RPMI7951 (cell line): ENCODE measurements around the gene ARL16. TPM values are rescaled to one million over a fixed set of nuclear protein-coding genes. Genes with fewer than 3 reads are reported as not detected.

Experiments
- DNase-seq: peaks from one replicate; pipeline ENCODE4 v3.0.0-alpha.2; 2012; ENCODE audit warnings: low read depth
- total RNA-seq: library from RNA; depleted of rRNA; stranded (reverse); fragments of >200 nt; shearing (Covaris generic); gene quantifications from 2 replicates; pipeline ENCODE4 v1.2.3, GENCODE V29; 2014

The ARL16 gene
- total RNA-seq, 1 experiment from 2014 or later, result 28.6 TPM

- DNase-seq, result no peak
Measured at GRCh38 chr17:81672504-81672903, 11.1 kb downstream of the ARL16 start.

DNA sequence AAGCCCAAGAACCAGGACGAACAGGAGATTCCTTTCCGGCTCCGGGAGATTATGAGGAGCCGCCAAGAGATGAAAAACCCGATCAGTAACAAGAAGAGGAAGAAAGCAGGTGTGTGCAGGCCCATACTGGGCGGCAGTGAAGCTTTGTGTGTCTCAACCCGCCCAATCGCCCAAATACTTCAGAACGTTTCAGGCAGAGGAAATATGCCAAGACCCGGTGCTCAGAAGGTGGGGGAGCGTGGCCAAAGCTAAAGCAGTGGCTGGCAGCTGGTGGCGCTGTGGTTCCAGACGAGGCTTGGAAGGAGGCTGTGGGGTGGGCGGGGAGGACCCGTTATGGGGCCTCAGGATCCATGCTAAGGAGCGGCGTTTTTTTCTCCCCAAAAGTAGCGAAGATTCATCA lies 15.8 kb downstream of the ARL16 start:
- no peak for DNase-seq

- peak; percentile 94 for DNase-seq
Measured at GRCh38 chr17:81666342-81667191, 17.0 kb downstream of the ARL16 start, which contains the start of the genes CCDC137 and OXLD1. Gene CCDC137, plus strand, starts transcription at chr17:81666737. Its CDS starts 30 bp downstream, at chr17:81666767. Gene OXLD1, minus strand, starts transcription at chr17:81666605. Its CDS starts 28 bp downstream, at chr17:81666577.

GRCh38 chr17:81666092-81666341 lies 17.6 kb downstream of the ARL16 start:
- DNase-seq, result no peak

- DNase-seq, result peak; percentile 14
Measured at GRCh38 chr17:81665205-81666091, 18.1 kb downstream of the ARL16 start.

GRCh38 chr17:81664051-81664470 lies 19.5 kb downstream of the ARL16 start:
- no peak for DNase-seq

DNA sequence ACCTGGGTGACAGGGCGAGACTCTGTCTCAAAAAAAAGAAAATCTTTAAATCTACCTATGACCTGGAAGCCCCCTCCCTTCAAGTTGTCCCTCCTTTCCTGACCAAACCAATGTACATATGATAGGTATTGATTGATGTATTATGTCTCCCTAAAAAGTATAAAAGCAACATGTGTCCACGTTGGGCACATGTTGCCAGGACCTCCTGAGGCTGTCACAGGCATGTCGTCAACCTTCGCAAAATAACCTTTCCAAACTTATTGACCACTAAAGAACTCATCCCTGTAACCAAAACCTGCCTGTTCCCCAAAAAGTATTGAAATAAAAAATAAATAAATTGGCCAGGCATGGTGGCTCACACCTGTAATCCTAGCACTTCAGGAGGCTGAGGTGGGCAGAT lies 21.6 kb downstream of the ARL16 start:
- no peak for DNase-seq

DNA sequence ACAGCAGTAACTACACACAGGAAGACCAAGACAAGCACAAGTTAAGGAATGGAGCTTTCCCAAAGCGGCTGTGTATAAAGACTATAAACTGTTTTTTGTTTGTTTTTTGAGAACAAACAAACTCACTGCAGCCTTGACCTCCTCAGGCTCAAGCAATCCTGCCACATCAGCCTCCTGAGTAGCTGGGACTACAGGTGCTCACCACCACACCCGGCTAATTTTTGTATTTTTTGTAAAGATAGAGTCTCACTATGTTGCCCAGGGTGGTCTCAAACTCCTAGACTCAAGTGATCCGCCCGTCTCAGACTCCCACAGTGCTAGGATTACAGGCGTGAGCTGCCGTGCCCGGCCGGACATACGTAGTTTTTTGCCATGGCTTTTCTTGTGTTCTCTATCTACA lies 23.2 kb downstream of the ARL16 start:
- no peak for DNase-seq

GRCh38 chr17:81659038-81659437 lies 24.6 kb downstream of the ARL16 start:
- no peak for DNase-seq

DNA sequence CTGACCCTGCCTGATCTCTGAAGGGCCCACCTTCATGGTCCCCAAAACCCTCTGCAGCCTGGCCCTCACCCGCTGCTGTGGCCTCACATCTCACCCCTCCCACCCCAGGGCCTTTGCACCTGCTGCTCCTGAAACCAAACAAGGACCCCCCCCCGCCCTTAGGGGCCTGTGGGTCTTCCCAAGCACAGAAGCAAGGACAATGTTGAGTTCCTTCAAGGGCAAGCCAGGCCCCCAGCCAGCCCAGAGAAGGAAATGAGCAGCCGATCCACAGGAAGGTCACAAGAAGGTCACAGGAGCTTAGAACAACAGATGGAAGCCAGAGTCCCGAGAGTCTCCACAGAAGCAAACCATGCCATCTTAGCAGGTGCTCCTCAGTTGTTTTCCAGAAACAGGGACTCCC lies 26.8 kb downstream of the ARL16 start:
- DNase-seq, result no peak

- DNase-seq, result no peak
Measured at GRCh38 chr17:81656118-81656743, 27.4 kb downstream of the ARL16 start, which contains the start of gene PDE6G. Gene PDE6G, minus strand, starts transcription at chr17:81656542. Its CDS starts 3,237 bp downstream, at chr17:81653305.

DNA sequence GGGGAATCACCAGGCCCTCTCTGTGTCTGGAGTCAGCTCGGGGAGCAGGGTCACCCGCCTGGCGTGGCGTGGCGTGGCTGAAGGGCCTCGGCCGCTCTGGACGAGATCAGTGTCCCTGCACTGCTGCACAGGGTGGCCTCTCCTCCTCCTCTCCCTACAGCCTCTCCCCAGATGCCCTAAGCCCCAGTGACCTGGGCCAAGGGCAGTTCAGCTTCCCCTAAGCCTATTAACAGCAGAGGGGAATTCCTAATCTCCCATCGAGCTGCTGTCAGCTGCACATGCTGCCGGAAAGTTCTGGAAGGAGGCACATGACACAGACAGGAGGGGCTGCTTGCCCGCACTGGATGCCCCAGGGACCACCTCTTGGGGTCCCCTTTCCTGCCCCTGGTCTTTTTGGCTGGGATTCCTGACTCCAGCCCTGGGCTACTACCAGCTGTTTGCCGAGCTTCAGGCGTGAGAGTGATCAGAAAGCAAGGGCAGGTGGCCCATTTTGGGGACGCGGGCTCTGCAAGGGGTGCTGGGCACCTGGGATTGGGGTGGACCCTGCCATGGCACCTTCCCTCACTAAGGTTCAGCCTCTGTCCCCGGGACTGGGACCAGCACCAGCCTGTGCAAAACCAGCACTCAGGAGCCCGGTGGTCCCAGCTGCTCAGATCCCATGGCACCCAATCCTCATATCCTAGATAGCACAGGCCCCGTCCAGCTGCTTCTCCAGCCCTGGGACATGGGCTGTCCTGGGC lies 28.0 kb downstream of the ARL16 start:
- DNase-seq, result no peak

GRCh38 chr17:81652906-81653771 lies 30.5 kb downstream of the ARL16 start:
- no peak for DNase-seq

- DNase-seq, result peak; percentile 87
Measured at GRCh38 chr17:81651692-81652091, 31.9 kb downstream of the ARL16 start.

- DNase-seq, result no peak
Measured at GRCh38 chr17:81650951-81651350, 32.6 kb downstream of the ARL16 start.

DNA sequence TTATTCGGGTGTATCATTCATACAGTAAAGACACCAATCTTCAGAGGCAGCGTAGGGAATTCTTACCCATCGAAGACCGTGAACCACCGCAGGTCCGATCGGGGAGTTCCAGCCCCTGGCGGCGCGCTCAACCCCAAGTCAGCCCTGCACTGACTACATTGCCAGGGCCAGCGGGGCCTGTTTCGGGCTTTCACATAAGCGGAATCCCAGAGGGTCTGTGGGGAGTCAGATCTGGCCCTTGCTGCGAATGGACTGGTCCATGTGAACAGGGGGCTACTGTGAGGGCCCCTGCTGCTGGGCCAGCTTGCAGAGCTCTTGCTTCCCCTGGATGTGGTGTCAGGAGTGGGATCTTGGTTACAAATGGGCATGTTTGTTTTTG lies 34.9 kb downstream of the ARL16 start:
- DNase-seq, result no peak

- DNase-seq, result no peak
Measured at GRCh38 chr17:81648013-81648706, 35.4 kb downstream of the ARL16 start.

DNA sequence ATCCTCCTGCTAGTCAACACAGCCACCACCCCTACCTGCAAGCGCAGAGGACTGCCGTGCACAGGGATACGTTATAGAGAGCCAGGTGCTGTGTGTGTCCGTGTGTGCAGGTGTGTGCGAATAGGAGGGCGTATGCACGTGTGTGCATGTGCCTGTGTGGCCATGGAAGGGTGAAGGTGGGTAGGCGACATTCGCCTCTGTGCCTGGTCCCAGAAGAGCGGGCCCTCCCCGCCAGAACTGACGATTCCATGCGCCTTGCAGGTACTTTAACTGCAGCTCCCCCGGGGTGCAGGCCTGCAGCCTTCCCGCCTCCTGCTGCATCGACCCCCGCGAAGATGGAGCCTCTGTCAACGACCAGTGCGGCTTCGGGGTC lies 36.0 kb downstream of the ARL16 start:
- no peak for DNase-seq

GRCh38 chr17:81646869-81647600 lies 36.6 kb downstream of the ARL16 start:
- DNase-seq, result no peak
